Erythroblast (primary cell): ENCODE results near the gene IL10RA.

Experiments used
- GATA1 ChIP-seq: IDR thresholded peaks from 2 replicates; pipeline ENCODE4 v1.6.1; 2011; ENCODE audit warnings: low read depth, mild to moderate bottlenecking, control low read depth, low read length, moderate library complexity
- POLR2A ChIP-seq: IDR thresholded peaks from 2 replicates; pipeline ENCODE4 v1.6.1; 2011; ENCODE audit warnings: mild to moderate bottlenecking, low read length

DNA sequence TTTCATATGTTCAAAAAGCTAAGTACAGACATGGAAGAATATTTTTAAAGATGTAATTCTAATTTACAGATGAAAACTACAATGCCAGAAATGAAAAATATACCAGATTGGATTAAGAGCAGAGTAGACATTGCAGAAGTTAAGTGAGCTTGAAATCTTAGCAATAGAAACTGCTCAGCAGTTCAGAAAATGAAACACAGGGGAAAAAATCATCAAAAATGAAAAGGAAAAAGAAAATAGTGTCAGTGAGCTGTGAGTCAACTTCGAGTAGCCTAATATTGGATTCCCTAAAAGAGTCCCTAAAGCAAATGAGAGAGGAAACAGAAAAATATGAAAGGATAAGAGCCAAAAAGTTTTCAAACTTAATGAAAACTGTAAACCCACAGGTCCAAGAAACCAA lies 25.8 kb upstream of the IL10RA start:
- TF ChIP-seq POLR2A = no peak
- no peak for TF ChIP-seq GATA1
